Measurements from ENCODE around the gene SYNE1. TPM values are rescaled to one million over a fixed set of nuclear protein-coding genes. Genes with fewer than 3 reads are reported as not detected.

Gene SYNE1
- total and polyA plus RNA-seq, 7 donors, result 7.2 to 203 (median 86.4) TPM

DNA sequence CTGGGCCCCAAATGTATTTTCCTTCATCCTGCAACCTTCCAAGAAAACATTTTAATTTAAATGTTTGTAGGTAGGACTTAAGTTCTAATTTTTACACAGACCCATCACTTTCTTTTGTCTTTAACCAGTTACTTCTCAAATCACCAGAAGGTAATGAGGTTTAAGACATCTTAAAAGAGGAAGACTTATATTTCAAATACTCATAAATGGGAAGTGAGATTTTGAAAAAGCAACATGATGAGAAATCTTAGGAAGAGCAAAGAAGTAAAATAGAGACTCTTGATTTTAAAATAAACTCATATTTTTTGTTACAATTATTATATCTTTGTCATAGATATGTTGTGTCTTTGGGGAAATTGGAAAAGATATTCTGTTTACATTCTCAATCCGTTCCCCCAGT, 82.3 kb downstream of the SYNE1 start:
- no peak for TF ChIP-seq POLR2A (IDR thresholded peaks at IDR 0.05)
- peaks cover 0 to 8% (median 0%) of the 10 kb centered on the region in 4 donors for H3K9me3 ChIP-seq
- no peaks in the 10 kb centered on the region for H3K36me3 ChIP-seq
- no peaks in the 10 kb centered on the region for H3K4me1 ChIP-seq
- H3K27me3 ChIP-seq, result no peaks in the 10 kb centered on the region
- DNase-seq, result no peak
- intact Hi-C loops (cut with DNase I), result no loop called here
- no peak overlapping the region for H3K4me3 ChIP-seq
- no peak overlapping the region for H3K27ac ChIP-seq
- WGBS, 2 donors, result 80 to 82% methylated on average over 1 of the region's 1 CpG

DNA sequence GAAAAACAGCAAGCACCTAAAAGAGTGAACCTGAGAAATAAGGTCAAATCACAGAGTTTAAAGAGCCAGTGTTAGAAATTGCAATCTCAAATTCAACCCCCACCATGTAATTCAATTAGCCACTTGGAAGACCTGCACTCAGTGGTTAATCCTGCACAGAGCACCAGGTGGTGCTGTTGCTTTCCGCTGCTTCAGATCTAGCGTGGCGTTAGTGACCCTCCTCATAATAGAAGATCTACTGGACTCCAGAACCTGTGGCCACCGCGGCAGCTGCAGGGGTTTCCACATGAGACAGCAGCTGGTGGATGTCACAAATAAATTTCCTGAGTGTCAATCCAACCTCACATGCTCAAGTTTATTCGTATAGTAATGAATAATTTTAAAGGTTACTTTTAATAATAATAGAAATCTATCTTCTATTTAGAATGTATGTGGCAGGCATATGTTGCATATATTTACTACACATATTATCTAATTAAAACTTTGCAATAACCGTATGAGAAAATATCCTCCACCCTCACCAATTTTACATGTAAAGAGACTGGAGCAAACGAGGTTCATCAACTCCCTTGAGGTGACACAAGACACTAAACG, 84.4 kb downstream of the SYNE1 start:
- TF ChIP-seq, protein P1, sequence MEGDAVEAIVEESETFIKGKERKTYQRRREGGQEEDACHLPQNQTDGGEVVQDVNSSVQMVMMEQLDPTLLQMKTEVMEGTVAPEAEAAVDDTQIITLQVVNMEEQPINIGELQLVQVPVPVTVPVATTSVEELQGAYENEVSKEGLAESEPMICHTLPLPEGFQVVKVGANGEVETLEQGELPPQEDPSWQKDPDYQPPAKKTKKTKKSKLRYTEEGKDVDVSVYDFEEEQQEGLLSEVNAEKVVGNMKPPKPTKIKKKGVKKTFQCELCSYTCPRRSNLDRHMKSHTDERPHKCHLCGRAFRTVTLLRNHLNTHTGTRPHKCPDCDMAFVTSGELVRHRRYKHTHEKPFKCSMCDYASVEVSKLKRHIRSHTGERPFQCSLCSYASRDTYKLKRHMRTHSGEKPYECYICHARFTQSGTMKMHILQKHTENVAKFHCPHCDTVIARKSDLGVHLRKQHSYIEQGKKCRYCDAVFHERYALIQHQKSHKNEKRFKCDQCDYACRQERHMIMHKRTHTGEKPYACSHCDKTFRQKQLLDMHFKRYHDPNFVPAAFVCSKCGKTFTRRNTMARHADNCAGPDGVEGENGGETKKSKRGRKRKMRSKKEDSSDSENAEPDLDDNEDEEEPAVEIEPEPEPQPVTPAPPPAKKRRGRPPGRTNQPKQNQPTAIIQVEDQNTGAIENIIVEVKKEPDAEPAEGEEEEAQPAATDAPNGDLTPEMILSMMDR (IDR thresholded peaks at IDR 0.05), result peak; percentile 45 to 76 (median 56)
- no peak for TF ChIP-seq POLR2A (IDR thresholded peaks at IDR 0.05)
- Histone ChIP-seq H3K36me3 (no peaks in the 10 kb centered on the region), H3K4me3 (no peak overlapping the region), H3K4me1 (no peaks in the 10 kb centered on the region), H3K27me3 (no peaks in the 10 kb centered on the region), H3K27ac (no peak overlapping the region), H3K9me3 (peaks cover 0 to 8% (median 0%) of the 10 kb centered on the region in 4 donors)
- DNase-seq, result peak; percentile 75
- intact Hi-C loops (cut with DNase I), result loop anchor here (2.0 kb wide), 2 partner anchors 84 to 118 kb away; partner anchors contain the start of gene SYNE1
- WGBS, 2 donors, result 37 to 45% methylated on average over 9 of the region's 9 CpGs

DNA sequence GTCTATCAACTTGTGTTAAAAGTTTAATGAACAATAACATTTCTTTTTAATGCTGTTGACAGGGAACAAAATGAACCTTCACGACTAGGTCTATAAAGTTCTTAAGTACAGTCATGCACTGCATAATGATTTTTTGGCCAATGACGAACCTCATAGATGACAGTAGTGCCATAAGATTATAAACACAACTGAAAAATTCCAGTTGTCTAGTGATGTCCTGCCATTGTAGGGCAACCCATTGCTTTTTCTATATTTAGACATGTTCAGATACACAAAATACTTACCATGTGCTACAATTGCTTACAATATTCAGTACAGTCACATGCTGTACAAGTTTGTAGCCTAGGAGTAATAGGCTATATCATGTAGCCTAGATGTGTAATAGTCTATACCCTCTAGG, 93.6 kb downstream of the SYNE1 start:
- no peak for DNase-seq
- TF ChIP-seq EP300 (IDR thresholded peaks at IDR 0.05) (peak in 2 of 4 donors; percentile 25 to 78), POLR2AphosphoS5 (IDR thresholded peaks at IDR 0.05) (peak in 3 of 4 donors; percentile 22 to 52 (median 30)), POLR2A (IDR thresholded peaks at IDR 0.05) (no peak)
- TF ChIP-seq, protein P1 (IDR thresholded peaks at IDR 0.05), result no peak
- Histone ChIP-seq H3K27ac (no peak overlapping the region), H3K27me3 (no peaks in the 10 kb centered on the region), H3K4me1 (peaks cover 0 to 10% (median 2%) of the 10 kb centered on the region in 4 donors), H3K4me3 (no peak overlapping the region), H3K9me3 (no peaks in the 10 kb centered on the region), H3K36me3 (no peaks in the 10 kb centered on the region)
- intact Hi-C loops (cut with DNase I), result no loop called here
- 55 to 70% methylated on average over 2 of the region's 2 CpGs for WGBS, 2 donors

DNA sequence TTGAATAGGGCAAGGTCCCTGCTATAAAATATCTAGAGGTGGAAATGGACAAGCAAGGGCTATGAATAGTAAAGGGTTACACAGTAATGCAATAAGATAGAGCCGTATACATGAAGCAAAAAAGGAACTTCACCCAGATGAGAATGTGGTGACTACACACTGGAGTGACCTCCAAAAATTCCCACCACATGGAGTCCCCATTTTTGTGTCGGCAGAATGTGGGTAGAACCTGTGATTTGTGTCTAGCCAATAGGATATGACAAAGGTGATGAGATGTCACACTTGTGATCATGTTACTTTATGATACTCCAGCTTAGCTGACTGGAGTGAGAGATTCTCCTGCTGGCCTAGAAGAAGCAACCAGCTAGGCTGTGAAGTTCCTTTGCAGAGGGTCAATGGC, 96.8 kb downstream of the SYNE1 start:
- Histone ChIP-seq H3K27ac (no peak overlapping the region), H3K4me1 (peaks cover 0 to 10% (median 2%) of the 10 kb centered on the region in 4 donors), H3K36me3 (no peaks in the 10 kb centered on the region), H3K9me3 (no peaks in the 10 kb centered on the region), H3K4me3 (no peak overlapping the region), H3K27me3 (no peaks in the 10 kb centered on the region)
- intact Hi-C loops (cut with DNase I), result no loop called here
- WGBS, 2 donors, result 81 to 84% methylated on average over 2 of the region's 2 CpGs
- TF ChIP-seq, protein P1 (IDR thresholded peaks at IDR 0.05), result no peak
- TF ChIP-seq EP300 (IDR thresholded peaks at IDR 0.05) (no peak), POLR2A (IDR thresholded peaks at IDR 0.05) (no peak), POLR2AphosphoS5 (IDR thresholded peaks at IDR 0.05) (no peak)
- DNase-seq, result no peak

DNA sequence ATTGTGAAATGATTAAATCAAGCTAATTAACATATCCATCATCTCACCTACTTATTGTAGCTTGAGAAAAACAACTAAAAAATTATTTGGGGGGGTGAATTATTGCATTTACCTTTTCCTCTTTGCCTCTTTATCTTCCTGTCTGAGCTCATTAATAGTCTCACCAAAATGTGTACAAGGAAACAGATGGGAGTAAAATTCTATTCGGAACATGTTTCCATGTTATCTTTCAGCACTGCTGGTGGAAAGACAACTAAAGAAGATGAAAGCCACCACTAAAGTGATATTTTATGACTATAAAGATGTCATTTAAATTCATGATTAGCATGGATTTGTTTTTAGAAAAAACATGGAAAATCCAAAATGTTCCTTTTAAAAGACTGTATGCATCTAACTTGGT, 102.6 kb downstream of the SYNE1 start:
- TF ChIP-seq POLR2A (IDR thresholded peaks at IDR 0.05) (no peak), POLR2AphosphoS5 (IDR thresholded peaks at IDR 0.05) (no peak), EP300 (IDR thresholded peaks at IDR 0.05) (no peak)
- TF ChIP-seq, protein P1 (IDR thresholded peaks at IDR 0.05), result no peak
- no peak for DNase-seq

More for the DNA sequence above, 102.6 kb downstream of the SYNE1 start:
- WGBS, 2 donors, result 78 to 85% methylated on average over 1 of the region's 1 CpG
- intact Hi-C loops (cut with DNase I), result no loop called here
- Histone ChIP-seq H3K27ac (no peak overlapping the region), H3K4me1 (no peaks in the 10 kb centered on the region), H3K36me3 (no peaks in the 10 kb centered on the region), H3K4me3 (no peak overlapping the region), H3K27me3 (no peaks in the 10 kb centered on the region), H3K9me3 (no peaks in the 10 kb centered on the region)

All from sigmoid colon (tissue), 7 donors.